ENCODE results near the gene TC2N.
"Not testable (repeated sequence)": the region's sequence is repeated elsewhere in the genome, so short reads cannot be mapped to it uniquely, and the experiment has no call there.

The TC2N gene

DNA sequence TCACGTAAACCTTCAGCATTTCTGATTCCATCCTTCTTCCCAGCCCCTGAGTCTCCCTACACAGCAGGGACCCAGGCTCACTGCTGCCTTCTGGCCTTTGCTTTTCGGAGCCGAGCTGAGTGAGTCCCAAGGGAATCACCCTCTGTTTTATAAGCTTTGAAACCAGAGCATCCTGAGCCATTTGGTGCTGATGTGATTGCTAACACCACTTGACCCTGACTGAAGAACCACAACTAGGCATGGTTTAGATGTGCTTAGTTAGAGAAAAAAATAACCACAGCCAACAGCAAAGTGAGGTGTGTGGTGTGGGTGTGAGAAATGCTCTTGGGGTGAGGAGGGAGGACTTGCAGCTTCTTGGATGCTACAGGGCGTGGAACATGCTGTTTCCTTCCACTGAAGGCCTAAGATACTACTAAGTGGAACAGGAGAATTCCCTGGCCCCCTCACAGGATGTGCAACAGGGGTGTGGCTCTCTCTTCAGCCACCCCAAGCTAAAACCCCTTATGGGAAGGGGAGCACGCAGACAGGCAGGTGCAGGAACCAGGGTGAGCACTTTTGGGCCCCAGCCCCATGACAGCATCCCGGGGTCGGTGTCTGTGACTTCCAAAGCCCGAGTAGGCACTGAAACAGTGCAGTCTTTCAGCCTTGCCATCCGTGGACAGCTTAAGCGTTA, at the start of gene TC2N:
TSS of gene TC2N (minus strand) at position 221 of the 673 bp plus-strand sequence. CDS start 53,767 bp downstream, outside the sequence.
- DNase-seq (ENCODE audit: low read depth in 2 of 2), result no peak

DNA sequence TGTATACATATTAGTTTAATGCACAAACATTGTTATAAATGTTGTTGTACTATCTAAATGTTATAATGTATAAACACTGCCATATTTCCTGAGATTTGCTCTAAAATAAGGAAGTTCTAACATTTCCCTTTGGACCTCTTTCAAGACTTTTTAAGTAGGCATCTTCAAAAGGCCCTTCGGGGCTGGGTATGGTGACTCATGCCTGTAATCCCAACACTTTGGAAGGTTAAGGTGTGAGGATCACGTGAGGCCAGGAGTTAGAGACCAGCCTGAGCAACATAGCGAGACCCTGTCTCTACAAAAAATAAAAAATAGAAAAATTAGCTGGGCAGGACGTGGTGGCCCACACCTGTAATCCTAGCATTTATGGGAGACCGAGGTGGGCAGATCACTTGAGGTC, 44.7 kb upstream of the TC2N start:
- DNase-seq (ENCODE audit: low read depth in 2 of 2), result no peak

DNA sequence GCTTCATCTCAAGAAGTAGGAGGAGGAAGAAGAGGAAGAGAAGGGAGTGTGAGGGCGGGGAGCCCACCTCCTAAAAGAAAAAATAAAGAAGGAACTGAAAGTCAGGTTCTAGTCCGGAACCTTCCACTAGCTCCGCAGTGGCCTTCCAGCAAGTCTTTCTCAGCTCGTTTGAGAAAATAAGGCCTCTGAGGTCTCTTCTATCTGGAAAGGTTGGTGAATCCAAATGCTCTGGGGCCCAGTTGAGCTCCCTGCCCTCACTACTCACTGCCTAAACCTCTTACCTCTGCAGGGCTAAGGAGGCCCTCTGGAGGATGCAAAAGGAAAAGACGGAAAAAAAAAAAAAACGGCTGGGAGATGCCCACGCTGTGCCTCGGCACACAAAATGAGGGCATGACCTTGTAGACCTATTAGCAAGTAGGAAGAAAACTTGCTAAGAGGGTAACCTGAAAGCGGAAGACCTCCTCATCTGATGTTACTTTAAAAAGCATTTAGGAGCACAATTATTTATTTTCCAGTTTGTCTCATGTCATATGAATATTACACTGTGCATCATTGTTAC, 44.2 kb upstream of the TC2N start:
- peak in 1 of 2 donors; percentile 31 for DNase-seq (ENCODE audit: low read depth in 2 of 2)

DNA sequence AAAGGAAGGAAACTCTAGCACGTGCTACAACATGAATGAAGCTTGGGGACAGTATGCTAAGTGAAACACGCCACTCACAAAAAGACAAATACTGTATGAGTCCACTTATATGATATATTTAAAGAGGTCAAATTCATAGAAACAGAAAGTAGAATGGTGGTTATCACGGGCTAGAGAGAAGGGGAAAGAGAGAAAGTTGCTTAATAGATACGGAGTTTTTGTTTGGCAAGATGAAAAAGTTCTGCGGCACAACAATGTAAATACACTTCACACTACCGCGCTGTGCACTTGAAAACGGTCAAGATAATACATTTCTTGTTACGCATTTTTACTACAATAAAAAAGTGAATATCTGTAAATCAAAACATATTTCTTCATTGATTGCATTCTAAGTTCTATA, 42.9 kb upstream of the TC2N start:
- DNase-seq (ENCODE audit: low read depth in 2 of 2), result no peak

DNA sequence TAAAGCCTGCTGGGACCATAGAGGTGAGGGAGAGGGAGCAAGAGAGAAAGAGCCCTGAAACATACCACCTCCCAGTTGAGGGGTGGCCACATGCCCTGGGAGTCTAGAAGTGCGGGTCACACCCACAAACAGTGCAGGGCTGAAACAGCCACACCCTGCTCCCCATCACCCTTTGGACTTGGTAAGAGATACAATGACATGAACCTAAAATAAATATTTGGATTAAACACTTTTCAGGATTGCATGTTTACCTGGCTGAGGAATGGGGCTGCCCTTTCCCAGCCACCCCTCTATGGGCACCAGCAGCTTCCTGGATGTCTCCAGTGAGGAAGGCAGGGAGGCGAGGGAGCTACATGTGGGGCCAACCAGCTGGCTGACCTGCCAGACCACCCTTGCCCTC, 39.0 kb upstream of the TC2N start:
- DNase-seq (ENCODE audit: low read depth in 2 of 2), result no peak

DNA sequence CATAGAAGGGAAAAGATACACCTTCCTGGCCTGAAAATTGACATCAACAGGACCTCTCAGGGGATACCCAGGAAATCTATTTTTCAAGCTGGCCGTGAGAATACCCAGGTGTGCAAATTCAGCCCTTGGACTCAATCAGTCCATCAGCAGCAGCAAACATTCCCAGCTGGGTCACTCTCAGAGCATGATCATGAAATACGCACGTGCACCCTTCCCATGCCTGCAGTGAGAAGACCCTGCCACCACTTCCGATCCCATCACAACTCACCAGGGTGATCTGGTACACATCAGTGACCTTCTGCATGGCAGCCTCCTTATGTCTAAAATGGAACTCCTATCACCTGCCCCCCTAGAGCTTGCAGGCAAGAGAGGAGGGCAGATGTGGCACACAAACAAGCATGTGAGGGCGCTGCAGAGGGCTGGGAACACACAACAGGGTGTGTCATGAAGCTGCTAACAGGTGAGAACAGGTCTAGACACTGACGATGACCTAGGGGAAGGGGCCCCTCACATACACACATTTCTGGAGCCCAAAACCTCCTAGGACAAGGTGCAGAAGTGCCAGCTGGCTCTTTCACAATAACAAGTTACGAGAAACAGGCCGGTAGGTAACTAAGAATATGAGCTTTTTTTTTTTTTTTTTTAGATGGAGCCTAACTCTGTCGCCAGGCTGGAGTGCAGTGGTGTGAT, 37.8 kb upstream of the TC2N start:
- no peak for DNase-seq (ENCODE audit: low read depth in 2 of 2)

DNA sequence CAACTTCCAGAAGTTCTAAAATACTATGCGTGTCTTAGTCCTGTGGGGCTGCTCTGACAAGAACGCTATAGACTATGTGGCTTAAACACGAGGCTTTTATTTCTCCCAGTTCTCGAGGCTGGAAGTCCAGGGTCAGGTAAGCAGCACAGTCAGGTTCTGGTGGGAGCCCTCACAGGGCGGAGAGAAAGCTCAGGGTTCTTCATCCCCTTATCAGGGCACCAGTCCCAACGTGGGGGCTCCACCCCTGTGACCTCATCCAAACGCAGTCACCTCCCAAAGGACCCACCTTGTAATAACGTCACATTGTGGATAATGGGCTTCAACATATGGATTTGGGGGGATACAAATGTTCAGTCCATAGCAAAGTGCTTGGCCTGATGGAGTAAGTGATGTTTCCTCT, 37.1 kb upstream of the TC2N start:
- no peak for DNase-seq (ENCODE audit: low read depth in 2 of 2)

DNA sequence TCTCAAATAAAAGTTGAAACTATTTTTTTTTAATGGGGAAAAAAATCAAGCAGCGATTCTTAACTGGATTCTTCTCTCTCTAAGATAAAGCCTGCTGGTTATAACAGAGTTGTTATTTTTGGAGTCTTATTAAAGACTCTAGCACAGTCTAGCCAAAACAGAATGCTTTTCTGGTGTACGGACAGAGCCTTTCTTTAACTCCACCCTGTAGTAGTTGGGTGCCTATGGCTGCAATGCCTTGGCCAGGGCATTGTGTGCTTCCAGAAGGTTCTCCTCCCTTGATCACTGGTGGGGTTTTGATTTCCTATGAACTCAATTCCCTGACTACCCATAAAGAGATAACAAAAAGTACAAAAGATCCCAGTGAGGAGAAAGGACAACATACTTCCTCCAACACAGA, 35.7 kb upstream of the TC2N start:
- DNase-seq (ENCODE audit: low read depth in 2 of 2), result no peak

DNA sequence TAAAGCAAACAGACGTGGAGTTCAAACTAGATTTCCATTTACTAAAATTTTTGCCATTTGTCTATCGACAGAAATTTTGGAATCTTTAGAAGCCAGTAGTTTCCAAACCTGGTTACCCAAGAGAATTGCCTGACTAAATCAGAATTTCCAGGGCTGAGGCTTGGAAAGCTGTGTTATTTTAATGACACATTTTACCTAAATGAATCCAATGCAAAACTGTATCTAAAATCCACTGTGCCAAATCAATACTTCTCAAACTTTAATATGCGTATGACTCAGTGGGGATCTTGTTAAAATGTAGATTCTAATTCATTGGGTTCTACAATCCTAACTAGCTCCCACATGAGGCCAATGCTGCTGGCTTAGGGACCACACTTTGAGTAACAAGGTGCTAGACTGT, 35.0 kb upstream of the TC2N start:
- DNase-seq (ENCODE audit: low read depth in 2 of 2), result no peak

DNA sequence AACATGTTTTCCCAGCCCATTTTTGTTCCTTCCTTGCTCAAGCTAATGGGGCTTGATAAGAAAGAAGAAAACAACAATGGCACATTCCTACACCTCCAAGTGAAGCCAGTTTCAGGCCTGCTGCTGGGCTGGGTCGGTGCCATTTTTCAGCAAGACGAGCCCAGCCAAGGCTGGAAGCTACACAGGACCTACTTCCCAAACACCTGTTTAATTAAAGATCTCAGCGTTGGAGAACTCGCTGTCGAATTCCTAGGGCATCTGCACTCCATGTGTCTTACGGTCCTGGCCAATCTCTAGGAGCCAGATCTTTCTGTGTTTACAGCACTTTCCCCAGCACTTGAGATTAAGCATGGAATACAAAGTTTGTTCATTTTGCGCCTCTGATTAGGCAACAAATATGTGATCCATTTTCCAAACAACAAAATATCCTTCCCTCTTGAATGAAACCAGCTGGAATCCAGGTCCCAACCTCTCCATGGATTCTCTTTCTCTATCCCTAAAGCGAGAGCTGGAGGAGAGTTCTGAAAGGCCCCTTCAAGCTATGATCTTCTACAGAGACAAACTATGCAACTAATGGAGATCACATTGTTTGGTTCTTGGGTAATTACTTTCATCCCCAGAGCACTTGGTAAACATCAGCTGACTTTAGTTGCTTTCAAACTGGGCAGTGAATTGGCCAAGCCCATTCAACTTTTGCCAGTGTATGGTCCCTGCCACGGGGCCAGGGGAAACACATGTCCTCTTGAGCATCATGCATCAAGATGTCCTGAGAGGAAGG, 34.3 kb upstream of the TC2N start:
- no peak for DNase-seq (ENCODE audit: low read depth in 2 of 2)

DNA sequence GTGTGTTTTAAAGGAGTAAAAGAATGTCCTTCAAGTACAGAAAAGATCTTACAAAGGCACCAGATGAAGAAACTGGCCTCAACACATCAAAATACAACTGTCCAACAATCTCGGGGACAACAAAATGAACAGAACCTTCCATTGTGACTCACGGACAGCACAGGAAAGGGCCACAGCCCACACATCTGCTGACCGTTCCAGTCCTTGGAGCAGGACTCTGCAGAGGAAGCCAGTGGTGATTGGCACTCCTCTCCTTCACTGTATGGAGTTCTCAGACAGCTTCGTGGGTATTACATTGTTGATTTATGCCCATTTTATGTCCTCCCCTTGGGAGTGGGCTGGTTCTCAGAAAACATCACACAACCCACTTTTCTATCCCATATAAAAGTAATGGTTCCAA, 32.5 kb upstream of the TC2N start:
- DNase-seq (ENCODE audit: low read depth in 2 of 2), result no peak

DNA sequence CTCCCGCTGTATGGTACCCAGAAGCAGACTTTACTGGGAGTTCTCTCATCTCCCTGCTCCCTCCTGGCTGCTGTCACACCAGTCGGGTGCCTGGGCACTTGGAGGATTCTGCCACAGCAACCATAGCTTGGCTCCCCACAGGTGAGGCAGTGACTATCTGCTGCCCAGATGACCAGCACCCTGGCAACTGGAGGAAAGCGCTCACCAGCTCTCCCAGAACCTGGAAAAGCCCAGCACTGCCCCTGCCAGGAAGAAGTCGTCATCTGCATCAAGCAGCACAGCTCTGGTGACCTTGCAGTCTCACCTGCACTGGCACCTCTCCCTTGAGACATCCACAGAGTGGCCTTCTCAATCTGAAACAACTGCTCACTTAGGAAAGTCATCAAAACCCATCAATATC, 31.9 kb upstream of the TC2N start:
- DNase-seq (ENCODE audit: low read depth in 2 of 2), result no peak

DNA sequence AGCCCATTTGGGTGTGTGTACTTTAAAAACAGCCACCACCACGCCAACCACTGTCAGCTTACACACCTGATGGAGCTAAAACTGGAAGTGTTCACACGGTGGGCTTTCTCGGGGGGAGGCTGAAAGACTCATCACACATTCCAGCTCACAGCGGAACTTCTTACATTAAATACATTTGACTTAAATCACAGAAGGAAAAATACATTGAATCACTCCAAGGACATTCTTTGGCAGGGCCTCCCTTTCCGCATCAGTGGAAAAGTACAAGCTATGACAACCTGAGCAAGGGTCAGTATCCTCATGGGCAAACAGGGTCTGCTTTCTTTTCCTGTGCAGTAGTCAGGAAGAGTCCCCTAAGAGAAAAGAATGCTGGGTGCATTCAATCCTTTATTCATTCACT, 31.0 kb upstream of the TC2N start:
- DNase-seq (ENCODE audit: low read depth in 2 of 2), result no peak

DNA sequence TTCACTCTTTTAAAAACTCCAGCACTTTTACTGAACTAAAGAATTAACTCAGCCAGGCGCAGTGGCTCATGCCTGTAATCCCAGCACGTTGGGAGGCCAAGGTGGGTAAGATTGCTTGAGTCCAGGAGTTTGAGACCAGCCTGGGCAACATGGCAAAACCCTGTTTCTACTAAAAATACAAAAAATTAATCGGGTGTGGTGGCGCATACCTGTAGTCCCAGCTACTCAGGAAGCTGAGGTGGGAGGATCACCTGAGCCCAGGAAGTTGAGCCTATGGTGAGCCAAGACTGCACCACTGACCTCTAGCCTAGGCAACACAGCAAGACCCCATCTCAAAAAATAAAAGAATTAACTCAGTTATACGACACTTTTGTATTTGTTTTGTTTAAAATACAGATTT, 30.4 kb upstream of the TC2N start:
- not testable (repeated sequence) for DNase-seq (ENCODE audit: low read depth in 2 of 2)

DNA sequence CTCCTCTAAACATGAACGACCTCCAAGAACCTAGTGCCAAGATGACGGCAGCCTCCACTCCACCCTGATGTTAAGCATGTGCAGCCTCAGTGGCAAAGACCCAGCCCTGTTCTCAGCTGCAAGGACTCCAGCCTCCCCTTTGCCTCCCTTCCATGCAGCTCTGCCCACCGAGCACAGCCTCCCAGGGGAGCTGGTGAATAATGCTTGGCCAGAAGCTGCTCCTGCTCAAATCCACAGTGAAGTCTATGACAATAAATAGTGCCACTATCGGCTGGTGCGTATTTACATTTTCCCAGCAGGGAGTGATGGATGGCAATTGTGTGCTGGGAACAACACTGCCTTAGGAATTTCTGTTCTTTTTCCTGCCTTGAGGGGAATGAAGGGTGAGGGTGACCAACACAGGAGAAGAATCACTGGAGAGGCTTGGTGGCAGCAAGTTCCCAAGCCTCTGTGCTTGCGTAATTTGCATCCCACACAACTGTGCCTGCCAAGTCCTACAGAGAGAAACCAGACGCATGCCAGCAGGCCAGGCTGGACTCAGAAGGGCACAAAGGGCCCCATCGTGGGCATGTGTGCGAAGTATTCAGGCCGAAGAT, 29.9 kb upstream of the TC2N start:
- DNase-seq (ENCODE audit: low read depth in 2 of 2), result no peak

DNA sequence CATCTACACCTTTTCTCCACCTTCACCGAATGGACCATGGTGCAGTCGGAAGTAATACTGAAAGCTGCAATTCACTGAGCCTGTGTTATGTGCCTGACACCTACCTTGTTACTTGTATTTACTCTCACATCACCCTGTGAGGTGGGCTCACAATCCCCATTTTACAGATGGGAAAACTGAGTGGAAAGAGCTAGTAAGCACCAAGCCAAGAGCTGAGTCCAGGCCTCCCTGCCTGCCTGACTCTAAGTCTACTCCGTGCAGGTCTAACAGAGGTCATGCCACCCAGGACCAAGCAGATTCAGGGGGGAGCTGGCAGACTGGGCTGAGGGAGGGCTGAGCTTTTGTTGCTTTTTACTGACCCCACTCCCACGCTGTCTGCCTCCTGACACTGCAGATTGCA, 29.1 kb upstream of the TC2N start:
- DNase-seq (ENCODE audit: low read depth in 2 of 2), result no peak

DNA sequence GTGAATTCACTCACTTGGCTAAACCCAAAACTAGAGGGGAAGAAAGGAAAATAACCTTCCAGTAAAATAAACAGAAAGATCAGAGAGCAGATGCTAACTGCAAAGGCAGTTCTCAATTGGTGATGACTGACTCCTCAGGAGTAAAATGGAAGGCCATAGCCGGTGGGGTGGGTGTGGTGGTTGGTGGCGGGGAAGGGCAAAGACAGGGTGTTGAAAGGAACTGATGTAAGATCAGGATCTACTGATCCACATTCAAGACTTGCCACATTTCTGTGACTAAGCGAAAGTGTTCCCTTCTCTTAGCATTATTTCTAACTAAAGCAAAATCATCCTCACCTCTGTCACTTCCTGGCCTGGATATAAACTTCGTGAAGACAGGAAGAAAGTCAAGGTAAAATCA, 26.3 kb upstream of the TC2N start:
- DNase-seq (ENCODE audit: low read depth in 2 of 2), result no peak

DNA sequence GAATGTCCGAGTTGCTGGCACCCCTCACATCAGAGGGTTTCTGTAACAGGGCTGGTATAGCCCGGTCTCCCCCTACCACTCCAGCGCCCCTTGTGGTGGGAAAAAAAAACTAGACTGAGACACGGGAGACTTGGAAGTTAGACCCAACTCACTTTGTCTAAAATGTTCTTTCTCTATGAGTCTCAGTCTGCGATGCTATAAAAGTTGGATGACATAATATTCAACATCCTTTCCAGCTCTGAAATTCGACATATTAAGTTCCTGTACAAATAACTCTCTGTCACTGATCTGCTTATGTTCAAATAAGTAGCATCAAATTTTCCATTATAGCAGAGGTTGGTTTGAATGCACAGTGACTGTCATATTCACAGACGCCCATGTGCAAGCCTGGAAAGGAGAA, 25.7 kb upstream of the TC2N start:
- no peak for DNase-seq (ENCODE audit: low read depth in 2 of 2)

DNA sequence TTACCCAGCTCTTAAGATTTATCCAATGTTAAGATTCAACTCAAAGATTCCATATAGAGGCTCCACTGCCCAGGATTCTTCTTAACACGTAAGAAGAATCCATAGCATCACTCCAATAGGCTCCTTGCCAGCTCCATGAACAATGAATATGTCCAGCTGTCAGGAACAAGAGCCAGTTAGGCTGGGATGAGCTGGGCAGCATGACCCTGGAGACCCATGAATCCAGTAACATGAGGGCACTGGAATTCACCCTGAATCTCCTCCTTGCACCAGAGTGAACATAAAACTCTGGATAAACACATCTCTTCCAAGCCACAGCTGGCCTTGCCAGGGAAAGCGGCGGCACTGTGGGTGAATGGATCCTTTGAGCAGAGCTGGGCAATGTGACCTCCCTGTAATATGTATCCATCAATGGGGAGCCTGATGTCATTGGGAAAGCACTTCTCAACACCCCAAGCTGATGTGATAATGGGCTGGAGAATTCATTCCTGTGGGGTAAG, 24.4 kb upstream of the TC2N start:
- no peak for DNase-seq (ENCODE audit: low read depth in 2 of 2)

DNA sequence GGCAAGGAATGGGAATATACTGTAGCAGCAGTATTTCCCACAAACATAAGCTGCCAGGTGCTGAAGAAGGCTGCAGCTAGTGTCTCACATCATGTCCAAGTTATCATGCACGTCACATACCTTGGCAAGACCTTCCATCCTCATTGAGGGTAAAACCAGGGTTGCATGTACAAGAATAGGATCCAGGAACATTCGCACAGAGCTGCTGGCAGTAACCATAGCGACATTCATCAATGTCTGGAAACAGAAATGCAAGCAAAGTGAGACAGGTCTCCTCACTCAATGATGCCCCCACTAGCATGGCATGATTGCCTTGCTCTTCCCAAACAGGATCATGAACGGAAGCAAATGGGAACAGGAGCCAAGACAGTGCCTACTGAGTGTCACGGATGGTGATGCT, 23.8 kb upstream of the TC2N start:
- DNase-seq (ENCODE audit: low read depth in 2 of 2), result no peak

DNA sequence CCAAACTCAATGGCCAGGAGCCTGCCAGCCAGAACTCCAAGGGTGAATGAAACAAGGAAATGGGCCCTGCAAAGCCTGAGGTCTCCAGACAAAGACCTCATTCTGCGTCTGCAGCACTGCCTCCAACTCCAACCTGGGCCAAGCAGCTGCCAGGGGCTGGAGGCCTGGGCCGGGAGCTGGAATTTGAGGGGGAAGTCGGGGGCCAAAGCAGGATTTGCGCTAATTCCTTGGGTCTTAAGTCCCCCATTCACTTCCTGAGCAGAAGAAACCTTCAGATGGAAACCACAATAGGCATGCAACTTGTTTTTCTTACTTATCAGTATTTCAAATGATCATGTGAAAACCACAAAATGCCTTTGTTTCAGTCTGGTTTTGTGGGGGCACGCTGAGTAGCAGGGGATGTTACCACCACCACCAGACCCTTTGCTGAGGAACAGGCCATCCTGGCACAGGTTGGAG, 23.0 kb upstream of the TC2N start:
- DNase-seq (ENCODE audit: low read depth in 2 of 2), result no peak
